Activated CD4-positive, alpha-beta T cell treated with anti-CD3 and anti-CD28 coated beads, Interleukin-2, amount 50 U/mL, for 24 hours (primary cell): Measurements from ENCODE around the gene TMPRSS3.

Experiments used
- DNase-seq, 2 donors: peaks; one replicate each; pipeline ENCODE4 v3.0.0-alpha.2; 2020; ENCODE audit warnings: low read depth in 1 of 2, low spot score in 1 of 2

Gene TMPRSS3

GRCh38 chr21:42390193-42390592 is 5.7 kb downstream of the TMPRSS3 start:
- no peak for DNase-seq

GRCh38 chr21:42389449-42389835 is 6.4 kb downstream of the TMPRSS3 start:
- DNase-seq = no peak

DNA sequence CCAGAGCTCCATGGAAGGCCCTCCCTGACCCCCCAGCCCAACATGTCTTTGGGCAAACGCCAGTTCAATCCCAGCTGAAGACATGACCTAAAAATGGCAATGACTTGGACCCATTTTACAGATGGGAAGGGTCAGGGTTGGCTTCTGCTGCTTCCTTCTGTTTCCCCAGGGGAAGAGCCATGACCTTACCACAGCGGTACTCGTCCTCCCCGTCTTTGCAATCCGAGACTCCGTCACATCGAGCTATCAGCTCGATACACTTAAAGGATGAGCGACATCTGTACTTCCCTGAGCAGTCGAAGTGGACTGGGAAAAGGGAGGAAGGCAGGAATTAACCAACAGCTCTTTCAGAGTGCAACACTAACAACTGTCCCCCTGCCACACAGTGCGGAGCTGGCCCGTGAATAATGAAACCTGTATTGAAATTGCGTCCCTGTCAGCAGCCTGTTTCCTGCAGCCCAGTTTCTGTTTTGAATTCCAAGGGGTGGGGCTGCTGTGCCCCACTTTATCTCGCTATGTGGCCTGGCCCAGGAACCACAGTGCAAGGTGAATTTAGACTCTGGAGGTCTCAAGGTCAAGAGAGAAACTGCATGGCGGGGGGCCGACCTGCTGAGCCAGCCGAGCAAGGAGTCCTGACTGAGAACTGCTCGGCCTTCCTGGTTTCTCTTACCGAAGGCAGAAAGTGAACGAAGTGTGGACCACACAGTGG is 7.0 kb downstream of the TMPRSS3 start:
- no peak for DNase-seq

GRCh38 chr21:42387843-42388340 is 8.0 kb downstream of the TMPRSS3 start:
- DNase-seq = no peak

DNA sequence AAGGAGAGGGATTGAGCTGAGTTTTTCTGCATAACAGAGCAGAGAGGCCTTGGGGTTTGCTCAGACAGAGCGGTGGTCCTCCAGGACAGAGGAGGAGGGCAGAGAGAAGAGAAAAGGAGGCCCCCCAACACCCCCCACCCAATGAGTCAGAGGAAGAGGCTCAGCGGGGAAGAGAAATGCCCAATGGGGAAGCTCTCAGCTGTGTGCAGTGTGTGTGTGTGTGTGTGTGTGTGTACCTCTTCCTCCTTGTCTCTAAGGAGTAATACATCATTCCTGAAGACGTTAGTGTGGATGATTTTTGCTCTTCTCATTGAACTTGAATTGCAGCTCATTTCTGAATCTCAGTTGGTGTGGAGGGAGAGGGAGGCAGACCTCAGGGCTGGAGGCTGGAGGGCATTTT is 8.7 kb downstream of the TMPRSS3 start:
- DNase-seq = no peak

GRCh38 chr21:42386034-42386591 is 9.7 kb downstream of the TMPRSS3 start:
- DNase-seq = no peak

- DNase-seq = no peak
These were observed 10.2 kb downstream of the TMPRSS3 start for GRCh38 chr21:42385619-42386018.

DNA sequence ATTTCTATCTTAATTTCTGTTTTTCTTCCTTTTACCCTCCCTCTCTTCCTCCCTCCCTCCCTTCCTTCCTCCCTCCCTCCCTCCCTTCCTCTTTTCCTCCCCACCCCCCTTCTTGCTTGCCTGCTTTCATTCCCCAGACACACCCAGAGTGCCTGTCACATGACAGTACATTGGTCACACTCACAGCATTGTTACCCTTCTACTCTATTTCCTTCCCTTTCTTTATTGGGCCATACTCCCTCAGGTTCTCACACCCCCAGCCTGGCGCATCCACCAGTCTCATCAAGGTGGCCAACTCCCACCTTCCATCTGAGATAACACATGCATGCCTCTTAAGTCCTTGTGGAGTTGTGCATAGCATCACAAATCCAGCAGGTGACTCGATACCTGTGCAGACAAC is 10.9 kb downstream of the TMPRSS3 start:
- DNase-seq = no peak

GRCh38 chr21:42384156-42384945 is 11.5 kb downstream of the TMPRSS3 start:
- DNase-seq = no peak

- DNase-seq = no peak
These were observed 12.5 kb downstream of the TMPRSS3 start for GRCh38 chr21:42383331-42383730.

- no peak for DNase-seq
These were observed 12.9 kb downstream of the TMPRSS3 start for GRCh38 chr21:42382915-42383314.

DNA sequence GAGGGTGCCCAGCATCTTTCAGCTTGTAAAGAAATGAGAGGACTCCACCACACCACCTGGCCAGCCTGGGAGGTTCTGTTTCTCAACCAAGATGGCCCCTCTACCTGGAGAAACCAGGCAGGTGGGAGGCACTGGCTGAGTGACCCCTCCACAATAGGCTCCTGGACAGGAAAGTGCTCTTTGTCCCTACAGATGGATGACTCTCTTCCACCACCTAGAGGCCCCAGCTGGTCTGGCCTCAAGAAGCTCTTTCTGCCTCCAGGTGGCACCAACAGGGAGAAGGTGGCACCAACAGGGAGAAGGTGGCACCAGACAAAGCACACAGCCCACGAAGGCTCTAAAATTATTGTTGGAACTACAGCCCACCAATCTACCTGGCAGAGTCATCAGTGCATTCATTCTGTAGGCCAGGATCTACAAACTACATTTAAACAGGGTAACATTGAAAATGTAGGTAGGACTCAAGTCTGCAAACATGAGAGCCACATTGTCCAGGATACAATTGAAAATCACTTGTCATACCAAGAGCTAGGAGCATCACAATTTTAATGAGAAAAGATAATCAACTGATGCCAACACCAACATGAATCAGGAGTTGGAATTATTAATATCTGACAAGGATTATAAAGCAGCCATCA is 14.4 kb downstream of the TMPRSS3 start:
- no peak for DNase-seq

DNA sequence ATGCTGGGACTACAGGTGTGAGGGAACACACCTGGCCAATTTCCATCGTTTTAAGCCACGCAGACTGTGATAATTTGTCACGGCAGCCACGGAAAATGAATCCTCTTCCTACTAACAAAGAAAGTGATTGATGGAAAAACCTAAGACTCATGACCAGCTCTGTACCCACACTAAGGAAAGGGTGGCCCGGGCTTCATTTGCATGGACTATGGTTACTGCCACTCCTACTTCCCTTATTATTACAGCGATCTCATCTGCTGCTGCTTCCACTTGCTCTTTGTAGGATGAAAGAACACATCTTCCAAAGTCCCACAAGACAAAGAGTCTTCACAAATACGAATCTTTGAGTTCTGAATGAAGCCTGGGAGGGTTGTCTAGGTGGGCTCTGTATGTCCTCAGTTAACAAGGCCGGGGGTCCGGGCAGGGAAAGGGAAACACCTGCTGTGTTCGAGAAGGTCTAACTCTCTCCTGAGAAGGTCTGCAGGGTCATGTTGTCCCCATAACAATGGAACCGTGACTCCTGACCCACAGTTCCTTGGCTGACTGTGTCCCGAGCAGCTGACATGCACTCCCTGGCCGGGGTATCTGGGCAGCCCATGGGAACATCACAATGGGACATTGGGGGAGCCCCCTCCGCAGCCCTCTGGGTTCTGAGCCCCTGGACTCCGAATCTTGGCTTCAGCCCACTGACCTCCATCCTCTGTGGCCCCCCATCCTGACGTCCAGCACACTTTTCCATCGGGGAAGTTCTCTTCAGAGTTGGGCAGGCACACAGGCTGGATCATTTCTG is 16.2 kb downstream of the TMPRSS3 start:
- no peak for DNase-seq

DNA sequence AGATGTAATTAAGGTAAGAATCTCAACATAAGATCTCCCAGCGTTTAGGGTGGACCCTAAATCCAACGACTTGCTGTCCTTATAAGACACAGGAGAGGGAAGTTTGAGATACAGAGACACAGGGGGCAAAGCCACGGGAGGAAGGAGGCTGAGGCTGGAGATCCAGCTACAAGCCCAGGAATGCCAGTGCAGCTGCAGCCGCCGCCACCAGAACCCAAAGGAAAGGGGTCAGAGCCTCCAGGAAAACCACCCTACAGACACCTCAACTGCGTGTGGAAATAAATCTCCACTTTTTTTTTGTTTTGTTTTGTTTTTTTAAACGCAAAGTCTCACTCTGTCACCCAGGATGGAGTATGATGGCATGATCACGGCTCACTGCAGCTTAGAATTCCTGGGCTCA is 17.4 kb downstream of the TMPRSS3 start:
- no peak for DNase-seq

- no peak for DNase-seq
These were observed 17.9 kb downstream of the TMPRSS3 start for GRCh38 chr21:42377951-42378340.

DNA sequence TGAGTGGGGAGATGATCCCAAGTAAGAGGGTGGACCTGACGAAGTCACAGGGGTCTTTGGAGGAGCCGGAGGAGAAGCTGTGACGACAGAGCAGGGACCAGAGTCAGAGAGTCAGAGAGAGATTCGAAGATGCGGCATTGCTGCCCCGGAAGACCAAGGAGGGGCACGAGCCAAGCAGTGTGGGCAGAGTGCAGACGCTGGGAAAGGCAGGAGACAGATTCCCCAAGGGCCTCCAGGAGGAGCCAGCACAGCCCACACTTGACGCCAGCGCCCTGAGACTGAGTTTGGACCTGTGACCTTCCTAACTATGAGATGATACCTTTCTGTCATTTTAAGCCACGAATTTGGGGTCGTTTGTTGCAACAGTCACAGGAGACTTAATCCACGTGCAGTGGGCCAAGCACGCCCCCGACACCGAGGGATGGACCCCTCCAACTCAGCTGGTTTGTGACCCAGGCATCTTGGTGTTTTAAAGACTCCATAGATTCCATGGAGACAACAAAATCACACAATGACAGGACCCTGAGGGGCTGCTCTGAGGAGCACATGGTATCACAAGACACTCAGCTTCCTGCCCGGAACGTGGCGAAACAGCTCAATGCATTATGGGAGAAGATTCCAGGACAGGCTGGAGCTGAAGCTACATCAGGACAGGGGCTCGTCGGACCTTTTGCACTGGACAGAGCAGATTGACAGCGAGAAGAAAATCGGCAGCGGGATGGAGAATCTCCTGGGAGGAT is 18.5 kb downstream of the TMPRSS3 start:
- no peak for DNase-seq

DNA sequence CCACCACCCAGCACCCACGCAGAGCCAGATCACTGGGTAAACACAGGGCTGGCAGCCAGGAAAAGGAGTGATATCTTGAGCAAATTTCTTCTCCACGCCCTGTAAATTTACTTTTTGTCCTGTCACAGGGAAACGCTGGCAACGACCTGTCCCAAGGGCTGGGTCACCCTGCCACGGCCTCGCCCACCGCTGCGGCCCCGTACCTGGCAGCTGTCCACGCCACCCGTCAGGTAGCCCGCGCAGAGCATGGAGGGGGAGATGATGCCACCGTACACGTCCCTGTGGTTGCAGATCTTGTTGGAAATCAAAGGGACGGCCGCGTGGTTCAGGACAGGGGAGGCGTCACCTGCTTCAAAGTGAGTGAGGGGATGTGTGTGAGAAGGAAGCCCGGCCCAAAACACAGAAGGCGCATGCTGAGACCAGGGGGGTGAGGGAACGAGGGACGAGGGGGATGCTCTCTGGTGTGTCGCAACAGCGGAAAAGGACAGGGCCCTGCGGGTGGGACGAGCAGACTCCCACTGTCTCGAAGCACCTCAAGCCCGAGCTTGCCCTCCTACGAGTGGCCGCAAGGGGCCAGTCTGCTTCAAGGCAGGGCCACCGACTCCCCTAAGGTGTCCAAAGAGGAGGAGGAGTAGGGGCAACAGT is 19.4 kb downstream of the TMPRSS3 start:
- DNase-seq = no peak

DNA sequence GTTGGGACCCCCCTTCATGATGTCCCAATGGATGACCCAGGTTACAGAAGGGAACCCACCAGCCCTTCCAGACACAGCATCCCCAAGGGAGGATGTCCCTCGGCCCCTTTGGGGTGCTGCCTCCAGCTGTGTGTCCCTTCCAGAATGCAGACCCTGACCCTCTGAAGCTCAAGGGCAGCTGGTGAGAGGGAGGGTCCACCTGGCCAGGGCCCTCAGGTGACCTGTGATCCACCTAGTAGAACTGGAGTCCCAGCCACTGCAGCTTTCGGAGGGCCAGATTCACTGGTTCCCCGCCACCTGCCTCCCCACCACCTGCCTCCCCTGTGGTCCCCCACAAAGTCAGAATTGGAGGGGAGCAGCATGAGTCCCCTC is 19.9 kb downstream of the TMPRSS3 start:
- DNase-seq = no peak

GRCh38 chr21:42375506-42375905 is 20.3 kb downstream of the TMPRSS3 start:
- no peak for DNase-seq
